OCI-LY1 (cell line): ENCODE results near the gene DPF3.

ENCODE experiments used
- CTCF ChIP-seq: fragments of 200-600 bp; sonication (generic), shearing (Covaris generic); IDR thresholded peaks from 2 replicates; pipeline ENCODE4 v1.5.1; 2017; ENCODE audit warnings: mild to moderate bottlenecking, antibody characterized with exemption, low read length, moderate library complexity, mixed read lengths
- EZH2 ChIP-seq: fragments of 200-600 bp; sonication (generic), shearing (Covaris generic); IDR thresholded peaks from 2 replicates; pipeline ENCODE4 v1.8.0; 2017; ENCODE audit warnings: borderline replicate concordance, mixed run types, mild to moderate bottlenecking, antibody characterized with exemption, low read length, moderate library complexity, mixed read lengths

GRCh38 chr14:72771561-72771960 lies 122.3 kb downstream of the DPF3 start:
- TF ChIP-seq CTCF = no peak
- no peak for TF ChIP-seq EZH2
